Stimulated activated CD4-positive, alpha-beta T cell treated with anti-CD3 and anti-CD28 coated beads, Interleukin-4, amount 100 ng/mL, for 24 hours (primary cell): Measurements from ENCODE around the gene PRKCE.

Experiments used
- DNase-seq: peaks from one replicate; pipeline ENCODE4 v3.0.0-alpha.2; 2020

Gene PRKCE

GRCh38 chr2:45814951-45815621 lies 163.6 kb downstream of the PRKCE start:
- no peak for DNase-seq

- DNase-seq, result no peak
Observed at GRCh38 chr2:45816272-45816671, 164.8 kb downstream of the PRKCE start.

GRCh38 chr2:45818591-45818990 lies 167.1 kb downstream of the PRKCE start:
- no peak for DNase-seq

GRCh38 chr2:45820048-45820447 lies 168.6 kb downstream of the PRKCE start:
- no peak for DNase-seq

GRCh38 chr2:45821558-45822271 lies 170.2 kb downstream of the PRKCE start:
- DNase-seq, result no peak

- DNase-seq, result no peak
Observed at GRCh38 chr2:45822272-45822630, 170.8 kb downstream of the PRKCE start.

GRCh38 chr2:45823723-45824206 lies 172.3 kb downstream of the PRKCE start:
- no peak for DNase-seq

- DNase-seq, result no peak
Observed at GRCh38 chr2:45825001-45825651, 173.7 kb downstream of the PRKCE start.

GRCh38 chr2:45826460-45826859 lies 175.0 kb downstream of the PRKCE start:
- no peak for DNase-seq

- no peak for DNase-seq
Observed at GRCh38 chr2:45826884-45827635, 175.6 kb downstream of the PRKCE start.

GRCh38 chr2:45830322-45830721 lies 178.8 kb downstream of the PRKCE start:
- no peak for DNase-seq

GRCh38 chr2:45833301-45833967 lies 182.0 kb downstream of the PRKCE start:
- DNase-seq, result no peak

- DNase-seq, result no peak
Observed at GRCh38 chr2:45833968-45834344, 182.5 kb downstream of the PRKCE start.

- no peak for DNase-seq
Observed at GRCh38 chr2:45834372-45834771, 182.9 kb downstream of the PRKCE start.

- DNase-seq, result no peak
Observed at GRCh38 chr2:45834858-45835257, 183.4 kb downstream of the PRKCE start.

GRCh38 chr2:45836316-45836715 lies 184.8 kb downstream of the PRKCE start:
- DNase-seq, result no peak

GRCh38 chr2:45836740-45837139 lies 185.3 kb downstream of the PRKCE start:
- DNase-seq, result no peak

- DNase-seq, result no peak
Observed at GRCh38 chr2:45837812-45838341, 186.4 kb downstream of the PRKCE start.

- no peak for DNase-seq
Observed at GRCh38 chr2:45839508-45840251, 188.2 kb downstream of the PRKCE start.

- DNase-seq, result no peak
Observed at GRCh38 chr2:45840481-45840880, 189.0 kb downstream of the PRKCE start.

- DNase-seq, result no peak
Observed at GRCh38 chr2:45841752-45842407, 190.4 kb downstream of the PRKCE start.
